Measurements from ENCODE around the gene PNMA8A. TPM values are rescaled to one million over a fixed set of nuclear protein-coding genes. Genes with fewer than 3 reads are reported as not detected.

PNMA8A gene
- total and polyA plus RNA-seq, 2 of the 8 experiments (the other 6 are each of a cell fraction or from before 2014, with no cell fraction given), result 10.0 to 22.8 TPM

- no peak overlapping the region for H2BK20ac ChIP-seq (ENCODE audit: low read length)
- FAIRE-seq (no peak), DNase-seq (ENCODE audit: low read depth in 1 of 2, low spot score in 2 of 2) (no peak)
- H3K23me2 ChIP-seq (ENCODE audit: low read depth, low read length), result peaks cover 9% of the 10 kb centered on the region
- H3K9me3 ChIP-seq (ENCODE audit: insufficient read depth in 2 of 2, low read depth in 1 of 2, low read length in 1 of 2), result no peaks in the 10 kb centered on the region
- H2AFZ ChIP-seq (ENCODE audit: low read length), result no peak overlapping the region
- ChIA-PET CTCF (ENCODE audit: partially characterized antibody) (interaction anchor here (1.0 to 3.0 kb wide), 5 partner anchors 13 to 74 kb away, joined by 3 to 8 read pairs (median 5); no protein-coding TSS in a partner anchor), POLR2A (ENCODE audit: partially characterized antibody) (interaction anchor here (1.2 kb wide), 1 partner anchor 13 kb away, joined by 4 read pairs; no protein-coding TSS in a partner anchor)
- H3K27me3 ChIP-seq (replicated peaks in 1 of 4; ENCODE audit: control insufficient read depth in 3 of 4, extremely low read depth in 1 of 4, insufficient read depth in 3 of 4, low read length in 3 of 4), result peaks cover 0 to 7% (median 0%) of the 10 kb centered on the region in 4 experiments; a peak in 3 of 7 replicates
- H3K18ac ChIP-seq (ENCODE audit: extremely low read depth, low read length), result no peak overlapping the region
- H2BK5ac ChIP-seq (ENCODE audit: low read depth, low read length), result no peak overlapping the region
- TF ChIP-seq CREB1 (IDR thresholded peaks at IDR 0.05) (no peak), EP300 (IDR thresholded peaks at IDR 0.05; ENCODE audit: borderline replicate concordance in 1 of 2, low read depth in 2 of 2, low read length in 2 of 2) (no peak), JUN (IDR thresholded peaks at IDR 0.05; ENCODE audit: low read depth, low read length) (no peak), POLR2AphosphoS5 (IDR thresholded peaks at IDR 0.05; ENCODE audit: low read depth, low read length) (no peak)
- no peak overlapping the region for H3K23ac ChIP-seq (ENCODE audit: insufficient read length)
- H3K56ac ChIP-seq (replicated peaks; ENCODE audit: insufficient read length, low read depth, low read length), result no peak overlapping the region
- H3K4me1 ChIP-seq (replicated peaks in 1 of 4; ENCODE audit: control insufficient read depth in 3 of 4, insufficient read depth in 4 of 4, low read length in 3 of 4), result peaks cover 0 to 7% (median 3%) of the 10 kb centered on the region in 4 experiments; a peak in 4 of 7 replicates
- no peaks in the 10 kb centered on the region; the same call in 1 of the 2 replicates for H3K79me1 ChIP-seq (ENCODE audit: low read depth, low read length)
- no peak overlapping the region for H4K5ac ChIP-seq (ENCODE audit: insufficient read length, low read depth, low read length)
- H3K14ac ChIP-seq (ENCODE audit: insufficient read length), result no peak overlapping the region
- no peak overlapping the region for H2AK5ac ChIP-seq (ENCODE audit: low read depth, low read length)
- no peak overlapping the region for H4K91ac ChIP-seq (replicated peaks; ENCODE audit: insufficient read length, low read length)
- no peak overlapping the region for H3K4ac ChIP-seq (replicated peaks; ENCODE audit: insufficient read length, low read depth, low read length)
- H3K27ac ChIP-seq (ENCODE audit: low read depth, low read length), result no peak overlapping the region
- H2BK15ac ChIP-seq (ENCODE audit: low read length), result no peak overlapping the region
- H2BK12ac ChIP-seq (ENCODE audit: low read depth, low read length), result no peak overlapping the region
- no peak overlapping the region; a peak in 1 of 4 replicates for H3K4me2 ChIP-seq (ENCODE audit: insufficient read depth in 1 of 2, low read depth in 2 of 2, low read length in 2 of 2)
- WGBS, 2 experiments (ENCODE audit: extremely low coverage in 1 of 2, insufficient coverage in 1 of 2, insufficient read length in 1 of 2, insufficient replicate concordance in 2 of 2, low coverage in 1 of 2, low lambda C conversion rate in 2 of 2, missing lambda C conversion rate in 1 of 2), result 92% methylated on average over 17 of the region's 18 CpGs; no CpG with 5 or more reads in 1 of the 2 experiments
- H3K4me3 ChIP-seq (ENCODE audit: extremely low read depth in 1 of 4, insufficient read depth in 2 of 4, low read depth in 3 of 4, low read length in 4 of 4), result no peak overlapping the region; a peak in 1 of 8 replicates
- peaks cover 0 to 19% (median 11%) of the 10 kb centered on the region in 4 experiments; a peak in 6 of 8 replicates for H3K36me3 ChIP-seq (ENCODE audit: control insufficient read depth in 2 of 4, insufficient read depth in 4 of 4, low read length in 3 of 4)
- no peak overlapping the region for H3K9ac ChIP-seq (replicated peaks in 1 of 4; ENCODE audit: extremely low read depth in 1 of 4, low read depth in 3 of 4, low read length in 3 of 4)
- H3K79me2 ChIP-seq (ENCODE audit: control insufficient read depth in 1 of 2, insufficient read depth in 2 of 2, low read length in 2 of 2), result peaks cover 0 to 9% of the 10 kb centered on the region in 2 experiments; a peak in 1 of 4 replicates
- H4K20me1 ChIP-seq (replicated peaks in 1 of 2; ENCODE audit: control insufficient read depth in 1 of 2, insufficient read depth in 2 of 2, low read length in 2 of 2), result no peaks in the 10 kb centered on the region
- no peak overlapping the region for H4K8ac ChIP-seq (ENCODE audit: extremely low read depth, insufficient read depth, low read length)
- H2BK120ac ChIP-seq (replicated peaks; ENCODE audit: low read depth, low read length), result no peak overlapping the region
Observed at GRCh38 chr19:46469541-46470185, 1.7 kb downstream of the PNMA8A start.

Measured in H1 (cell line).